OCI-LY1 (cell line): Measurements from ENCODE around the gene PSORS1C1.

Experiments
- CTCF ChIP-seq: fragments of 200-600 bp; sonication (generic), shearing (Covaris generic); IDR thresholded peaks from 2 replicates; pipeline ENCODE4 v1.5.1; 2017; ENCODE audit warnings: mild to moderate bottlenecking, antibody characterized with exemption, low read length, moderate library complexity, mixed read lengths
- EZH2 ChIP-seq: fragments of 200-600 bp; sonication (generic), shearing (Covaris generic); IDR thresholded peaks from 2 replicates; pipeline ENCODE4 v1.8.0; 2017; ENCODE audit warnings: borderline replicate concordance, mixed run types, mild to moderate bottlenecking, antibody characterized with exemption, low read length, moderate library complexity, mixed read lengths

GRCh38 chr6:31116661-31117385, 2.2 kb downstream of the PSORS1C1 start:
- TF ChIP-seq CTCF (no peak), EZH2 (no peak)
